GM21576 (cell line): ENCODE measurements around the gene LAYN.

ENCODE experiments used
- ATAC-seq: cut with Tn5 transposase; IDR thresholded peaks from one replicate; pipeline ENCODE4 v1.9.1; 2021; ENCODE audit warnings: mild to moderate bottlenecking, moderate library complexity; ENCODE audit not compliant: unreplicated experiment

Gene LAYN

GRCh38 chr11:111561306-111561705, 20.8 kb downstream of the LAYN start:
- ATAC-seq, result no peak

DNA sequence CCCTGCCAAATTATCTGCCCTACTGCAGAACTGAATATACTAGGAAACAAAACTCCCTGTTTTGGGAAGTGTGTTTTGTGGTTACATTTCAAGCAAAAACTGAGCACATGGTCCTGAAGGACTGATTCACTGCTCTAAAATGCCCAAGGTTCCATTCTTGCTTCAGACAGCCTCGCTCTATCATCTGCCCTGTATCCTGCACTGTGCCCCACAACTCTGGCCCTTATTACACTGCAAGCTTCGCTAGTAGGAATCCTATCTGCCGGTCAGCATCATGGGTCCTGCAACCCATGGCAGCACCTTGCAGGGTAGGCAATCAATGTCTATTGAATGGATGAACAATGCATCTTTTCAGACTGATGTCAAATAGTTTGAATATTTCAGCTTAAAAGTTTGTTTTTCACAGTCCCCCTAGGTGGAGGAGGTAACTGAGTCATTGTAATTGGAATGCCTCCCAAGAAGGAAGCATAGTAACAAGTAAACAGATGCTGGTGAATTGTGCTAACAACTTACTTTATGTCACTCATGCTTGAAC, 21.3 kb downstream of the LAYN start:
- ATAC-seq, result no peak

DNA sequence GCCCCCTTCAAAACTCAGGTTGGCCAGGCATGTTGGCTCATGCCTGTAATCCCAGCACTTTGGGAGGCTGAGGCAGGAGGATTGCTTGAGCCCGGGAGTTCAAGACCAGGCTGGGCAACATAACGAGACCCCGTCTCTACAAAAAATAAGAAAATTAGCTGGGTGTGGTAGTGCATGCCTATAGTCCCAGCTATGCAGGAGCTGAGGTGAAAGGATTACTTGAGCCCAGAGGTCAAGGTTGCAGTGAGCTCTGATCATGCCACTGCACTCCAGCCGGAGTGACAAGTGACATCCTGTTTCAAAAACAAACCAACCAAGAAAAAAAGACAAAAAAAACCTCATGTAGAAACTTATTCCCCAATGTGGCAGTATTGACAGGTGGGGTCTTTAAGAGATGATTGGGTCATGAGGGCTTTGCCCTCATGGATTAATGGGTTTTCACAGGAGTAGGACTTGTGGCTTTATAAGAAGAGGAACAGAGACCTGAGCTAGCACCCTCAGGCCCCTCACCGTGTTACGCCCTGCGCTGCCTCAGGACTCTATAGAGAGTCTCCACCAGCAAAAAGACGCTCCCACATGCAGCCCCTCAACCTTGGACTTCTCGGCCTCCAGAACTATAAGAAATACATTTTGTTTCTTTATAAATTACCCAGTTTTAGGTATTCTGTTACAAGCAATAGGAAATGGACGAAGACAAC, 22.3 kb downstream of the LAYN start:
- no peak for ATAC-seq

- no peak for ATAC-seq
Observed at GRCh38 chr11:111565114-111565720, 24.7 kb downstream of the LAYN start.

DNA sequence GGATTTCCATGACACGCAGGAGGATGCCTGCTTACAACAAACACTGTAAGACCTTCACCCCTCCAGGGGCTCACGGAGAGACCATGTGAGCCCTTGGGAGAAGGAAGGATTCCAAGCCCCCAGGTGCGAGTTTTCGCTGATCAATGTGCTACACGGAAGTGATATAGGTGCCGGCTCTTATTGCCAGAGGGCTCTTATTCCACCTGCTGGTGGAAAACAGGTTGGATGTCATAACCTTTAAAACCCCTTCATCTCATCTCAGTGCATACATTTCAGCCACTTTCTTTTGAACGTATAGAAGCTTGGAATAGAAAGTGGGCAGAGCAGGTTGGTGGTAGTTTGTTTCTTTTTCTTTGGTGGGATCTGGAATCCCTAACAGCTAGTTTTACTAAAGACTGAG, 25.8 kb downstream of the LAYN start:
- no peak for ATAC-seq

DNA sequence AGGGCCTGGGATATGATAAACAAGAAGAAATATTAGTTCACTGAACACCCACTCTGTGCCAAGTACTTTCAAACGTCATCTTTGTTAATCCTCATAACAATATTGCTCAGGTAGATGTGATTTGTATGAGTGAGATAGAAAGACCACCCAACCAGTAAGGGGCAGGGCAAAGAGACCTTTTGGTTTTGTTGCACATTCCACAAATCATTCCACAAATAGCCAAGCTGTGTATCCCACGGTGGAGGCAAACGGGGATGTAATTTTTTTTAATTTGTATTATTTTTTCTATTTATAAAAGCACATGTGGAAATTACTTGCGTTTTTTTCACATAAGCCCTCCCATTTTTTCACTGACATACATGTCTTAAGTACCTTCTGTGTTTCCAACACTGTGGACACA, 29.0 kb downstream of the LAYN start:
- ATAC-seq, result no peak

GRCh38 chr11:111570796-111571195, 30.3 kb downstream of the LAYN start:
- no peak for ATAC-seq

DNA sequence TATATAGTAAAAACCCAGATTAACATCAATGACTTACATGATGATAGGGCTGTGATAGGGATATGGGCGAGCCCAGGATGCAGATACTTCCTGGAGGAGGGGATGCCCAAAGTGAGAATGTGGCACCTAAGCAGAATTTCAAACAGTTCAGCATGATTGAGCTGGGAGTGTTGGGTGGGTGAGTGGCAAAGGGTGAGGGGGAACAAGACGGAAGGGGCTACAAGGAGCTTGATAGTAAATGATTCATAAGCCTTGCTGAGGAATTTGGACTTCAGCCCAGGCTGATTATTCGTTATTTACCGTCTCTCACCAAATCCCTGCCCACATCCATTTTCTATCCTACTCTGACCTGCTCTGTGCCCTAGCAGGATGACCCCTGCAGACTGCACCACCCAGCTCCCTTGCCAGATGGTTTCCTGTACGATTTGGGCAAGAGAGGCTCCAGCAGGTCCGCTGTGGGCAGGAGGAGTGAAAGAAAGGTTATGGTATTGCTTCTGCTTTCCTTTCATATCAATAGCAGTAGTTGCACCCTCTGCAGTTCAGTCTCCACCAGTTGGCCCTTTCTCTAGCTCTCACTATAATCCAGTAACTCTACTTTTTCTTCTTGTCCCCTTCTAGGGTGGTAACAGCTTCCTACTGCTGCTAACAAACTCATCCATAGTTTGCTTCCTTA, 31.4 kb downstream of the LAYN start:
- ATAC-seq, result no peak

- ATAC-seq, result no peak
Observed at GRCh38 chr11:111572581-111572980, 32.1 kb downstream of the LAYN start.

DNA sequence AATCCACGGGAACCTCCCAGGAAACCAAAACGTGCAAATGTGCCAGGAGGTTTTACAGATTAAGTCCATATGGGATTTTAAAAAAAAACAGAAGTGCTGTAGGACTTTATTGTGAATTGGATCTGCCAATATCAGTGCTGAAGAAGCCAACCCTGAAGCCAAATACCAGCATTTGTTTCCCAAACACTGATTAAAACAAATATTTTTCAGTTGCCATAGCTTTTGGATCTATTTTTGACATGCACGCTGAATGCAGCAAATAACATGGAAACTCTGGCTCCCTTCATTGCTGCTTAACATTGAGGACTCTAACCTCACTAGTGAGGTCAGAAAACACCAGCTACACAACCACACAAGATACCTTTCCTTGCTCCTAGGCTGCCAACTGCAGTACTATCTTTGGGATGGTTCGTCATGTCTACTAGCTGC, 33.3 kb downstream of the LAYN start:
- ATAC-seq, result no peak

- ATAC-seq, result no peak
Observed at GRCh38 chr11:111574373-111575225, 34.1 kb downstream of the LAYN start.

DNA sequence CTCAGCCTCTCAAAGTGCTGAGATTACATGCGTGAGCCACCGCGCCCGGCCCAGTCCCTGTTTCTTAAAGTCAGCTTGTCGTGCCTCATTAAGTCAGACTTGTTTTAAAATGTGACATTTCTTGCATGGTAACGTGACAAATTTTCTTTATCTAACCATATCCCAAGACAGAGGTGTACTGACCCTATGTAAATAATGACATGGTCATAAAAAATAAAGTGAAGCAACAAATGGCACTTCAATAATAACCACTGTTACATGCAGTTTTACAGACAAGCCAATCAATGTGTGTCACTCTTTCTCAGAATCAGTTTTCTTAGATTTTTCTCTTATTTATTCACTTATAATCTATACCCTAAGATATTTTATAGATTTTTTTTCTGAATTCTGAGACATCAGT, 35.2 kb downstream of the LAYN start:
- ATAC-seq, result no peak

- ATAC-seq, result no peak
Observed at GRCh38 chr11:111577821-111578220, 37.3 kb downstream of the LAYN start.

- no peak for ATAC-seq
Observed at GRCh38 chr11:111581341-111581740, 40.8 kb downstream of the LAYN start.

- no peak for ATAC-seq
Observed at GRCh38 chr11:111582163-111582562, 41.6 kb downstream of the LAYN start.

GRCh38 chr11:111582881-111583280, 42.4 kb downstream of the LAYN start:
- ATAC-seq, result no peak

DNA sequence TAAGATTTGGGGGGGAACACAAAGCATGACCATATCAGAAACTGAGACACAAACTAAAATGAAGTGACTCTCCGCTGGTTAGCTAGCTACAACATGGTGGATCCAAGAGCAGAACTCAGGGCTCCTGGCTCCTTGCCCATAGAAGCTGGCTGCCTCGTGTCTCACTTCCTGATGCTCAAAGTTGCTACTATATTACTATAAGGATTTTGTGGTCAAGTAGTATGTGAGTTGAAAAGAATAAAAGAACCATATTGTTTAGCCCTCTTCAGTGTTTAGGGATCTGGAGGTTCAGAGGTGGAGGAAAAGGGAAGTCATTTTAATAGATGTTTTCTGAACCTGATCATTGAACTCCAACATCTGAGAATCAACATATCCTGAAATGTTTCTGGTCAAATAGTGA, 44.9 kb downstream of the LAYN start:
- no peak for ATAC-seq

DNA sequence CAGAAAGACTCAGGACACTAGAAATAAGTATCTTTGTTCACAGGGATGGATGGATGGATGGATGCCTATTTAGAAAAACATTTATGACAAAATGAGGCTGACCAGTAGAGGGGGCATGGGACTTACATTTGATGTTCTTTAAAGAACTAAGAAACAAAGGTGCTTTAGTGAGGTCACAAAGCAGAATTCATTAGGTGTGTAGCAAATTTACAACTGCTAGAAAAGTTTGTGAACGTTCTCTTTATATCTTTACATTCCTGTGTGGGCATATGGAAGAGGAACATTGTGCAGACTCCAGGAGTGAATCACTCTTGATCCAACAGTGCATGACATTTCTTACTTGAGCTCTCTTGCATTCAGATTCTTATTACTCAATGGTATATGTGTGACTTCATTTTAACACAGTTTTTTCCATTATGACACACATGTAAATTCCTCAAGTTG, 45.9 kb downstream of the LAYN start:
- no peak for ATAC-seq

- no peak for ATAC-seq
Observed at GRCh38 chr11:111589114-111589513, 48.6 kb downstream of the LAYN start.

DNA sequence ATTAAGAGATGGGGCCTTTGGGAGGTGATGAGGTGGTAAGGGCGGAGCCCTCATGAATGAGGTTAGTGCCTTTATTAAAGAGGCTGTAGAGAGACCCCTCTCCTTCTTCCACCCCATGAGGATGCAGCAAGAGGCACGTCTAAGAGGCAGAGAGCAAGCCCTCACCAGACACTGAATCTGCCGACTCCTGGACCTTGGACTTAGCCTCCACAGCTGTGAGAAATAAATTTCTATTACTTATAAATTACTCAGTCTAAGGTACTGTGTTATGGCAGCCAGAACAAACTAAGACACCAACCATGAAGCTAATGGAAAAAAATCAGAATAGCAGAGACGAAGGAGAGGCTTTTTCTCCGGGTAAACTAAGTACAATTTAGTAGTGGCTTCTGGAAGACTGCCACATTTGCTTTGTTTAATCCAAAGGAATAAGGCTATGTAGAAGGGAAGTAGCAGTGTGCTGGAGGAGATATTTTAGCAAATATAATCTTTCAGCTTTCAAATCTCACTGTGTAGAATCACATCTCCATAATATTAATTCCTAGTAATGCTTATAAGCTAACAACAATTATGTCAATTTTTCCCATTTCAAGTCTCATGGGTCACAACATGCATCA, 49.5 kb downstream of the LAYN start:
- ATAC-seq, result no peak
